Measurements from ENCODE around the gene ATP2C2. TPM values are rescaled to one million over a fixed set of nuclear protein-coding genes. Genes with fewer than 3 reads are reported as not detected.
A peak's percentile ranks its signal among the peaks of the same experiment; 100 is the strongest.
"Not testable (repeated sequence)": the region's sequence is repeated elsewhere in the genome, so short reads cannot be mapped to it uniquely, and the experiment has no call there.

Gene ATP2C2
- total RNA-seq, 1 experiment from 2014 or later, result 4.3 TPM

GRCh38 chr16:84418056-84418849 lies 49.9 kb downstream of the ATP2C2 start:
- TF ChIP-seq HMGXB4 (CRISPR knock-in tag; IDR thresholded peaks at IDR 0.05), result no peak
- TF ChIP-seq FOXJ3 (CRISPR knock-in tag; IDR thresholded peaks at IDR 0.05; ENCODE audit: borderline replicate concordance), result no peak
- no peak for TF ChIP-seq ERG (CRISPR knock-in tag; IDR thresholded peaks at IDR 0.05)
- TF ChIP-seq ZNF281 (CRISPR knock-in tag; IDR thresholded peaks at IDR 0.05), result no peak
- no peak for TF ChIP-seq OVOL2 (CRISPR knock-in tag; IDR thresholded peaks at IDR 0.05; ENCODE audit: borderline replicate concordance)
- TF ChIP-seq ZNF317 (CRISPR knock-in tag; IDR thresholded peaks at IDR 0.05; ENCODE audit: borderline replicate concordance, low read depth), result no peak
- TF ChIP-seq CTCF (IDR thresholded peaks at IDR 0.05), result no peak
- TF ChIP-seq AR (CRISPR knock-in tag; IDR thresholded peaks at IDR 0.05), result no peak
- CTCF ChIA-PET, result interaction anchor here (0.7 kb wide), 1 partner anchor 92 kb away, joined by 3 read pairs; no protein-coding TSS in a partner anchor
- no peak for ATAC-seq
- POLR2A ChIA-PET, result no interaction called here
- no peaks in the 10 kb centered on the region for H3K4me1 Mint-ChIP-seq
- H3K4me3 Mint-ChIP-seq, result no peak overlapping the region
- H3K9me3 Mint-ChIP-seq, result peaks cover 6% of the 10 kb centered on the region
- no peak overlapping the region for H3K27ac Mint-ChIP-seq
- H3K27me3 Mint-ChIP-seq (ENCODE audit: low read depth), result peaks cover 3% of the 10 kb centered on the region; the same call in 1 of the 2 replicates
- peaks cover 5% of the 10 kb centered on the region; the same call in 1 of the 2 replicates for H3K36me3 Mint-ChIP-seq
- no peak for DNase-seq (ENCODE audit: low spot score)

- H3K27ac Mint-ChIP-seq, result no peak overlapping the region
- peaks cover 3% of the 10 kb centered on the region; the same call in 1 of the 2 replicates for H3K27me3 Mint-ChIP-seq (ENCODE audit: low read depth)
- H3K4me3 Mint-ChIP-seq, result no peak overlapping the region
- TF ChIP-seq ZNF121 (CRISPR knock-in tag; IDR thresholded peaks at IDR 0.05) (no peak), NFYB (CRISPR knock-in tag; conservative IDR thresholded peaks at IDR 0.05; ENCODE audit: low read depth) (no peak), USF1 (CRISPR knock-in tag; IDR thresholded peaks at IDR 0.05) (no peak), ZNF425 (CRISPR knock-in tag; conservative IDR thresholded peaks at IDR 0.05) (no peak), MAX (CRISPR knock-in tag; IDR thresholded peaks at IDR 0.05) (no peak)
- peaks cover 12% of the 10 kb centered on the region for H3K36me3 Mint-ChIP-seq
- ChIA-PET POLR2A (interaction anchor here (0.6 kb wide), 1 partner anchor 263 kb away, joined by 4 read pairs; no protein-coding TSS in a partner anchor), CTCF (no interaction called here)
- peaks cover 14% of the 10 kb centered on the region for H3K9me3 Mint-ChIP-seq
- ATAC-seq, result no peak
- no peak for DNase-seq (ENCODE audit: low spot score)
- H3K4me1 Mint-ChIP-seq, result no peaks in the 10 kb centered on the region
Observed at GRCh38 chr16:84419730-84420129, 51.4 kb downstream of the ATP2C2 start.

- POLR2A ChIA-PET; H3K4me3 Mint-ChIP-seq; H3K27me3 Mint-ChIP-seq (ENCODE audit: low read depth); ATAC-seq; H3K4me1 Mint-ChIP-seq; DNase-seq (ENCODE audit: low spot score): not testable (repeated sequence)
- peaks cover 12% of the 10 kb centered on the region for H3K36me3 Mint-ChIP-seq
- H3K27ac Mint-ChIP-seq, result 0 out of 2 replicates have a peak overlapping the region, but pooled peaks have one; percentile 1
- peaks cover 14% of the 10 kb centered on the region for H3K9me3 Mint-ChIP-seq
- CTCF ChIA-PET, result interaction anchor here (0.6 kb wide), 1 partner anchor 52 kb away, joined by 3 read pairs; the partner anchor contains the start of gene ATP2C2
Observed at GRCh38 chr16:84420556-84420955, 52.2 kb downstream of the ATP2C2 start.

Data from WTC11 (cell line).